ENCODE measurements around the gene XPNPEP2. TPM values are rescaled to one million over a fixed set of nuclear protein-coding genes. Genes with fewer than 3 reads are reported as not detected.

Gene XPNPEP2
- total RNA-seq, 1 donor from 2014 or later = not detected

- no peak overlapping the region for H2AFZ ChIP-seq (ENCODE audit: low read depth, low read length)
- FAIRE-seq (peak; percentile 26), DNase-seq (ENCODE audit: low read depth) (no peak)
- no peak overlapping the region for H3K9ac ChIP-seq (ENCODE audit: low read length)
- H3K4me2 ChIP-seq (ENCODE audit: low read length) = no peak overlapping the region
- H3K27me3 Mint-ChIP-seq (ENCODE audit: low read depth, unreplicated experiment) = peaks cover 5% of the 10 kb centered on the region
- no peaks in the 10 kb centered on the region for H3K4me1 Mint-ChIP-seq (ENCODE audit: low read depth, unreplicated experiment)
- H3K4me1 ChIP-seq (ENCODE audit: insufficient read depth, low read length) = no peaks in the 10 kb centered on the region
- H3K36me3 ChIP-seq (ENCODE audit: insufficient read depth, low read length) = no peaks in the 10 kb centered on the region
- no peak for TF ChIP-seq EZH2 (IDR thresholded peaks at IDR 0.05; ENCODE audit: insufficient read depth, low read length)
- TF ChIP-seq, protein P1, sequence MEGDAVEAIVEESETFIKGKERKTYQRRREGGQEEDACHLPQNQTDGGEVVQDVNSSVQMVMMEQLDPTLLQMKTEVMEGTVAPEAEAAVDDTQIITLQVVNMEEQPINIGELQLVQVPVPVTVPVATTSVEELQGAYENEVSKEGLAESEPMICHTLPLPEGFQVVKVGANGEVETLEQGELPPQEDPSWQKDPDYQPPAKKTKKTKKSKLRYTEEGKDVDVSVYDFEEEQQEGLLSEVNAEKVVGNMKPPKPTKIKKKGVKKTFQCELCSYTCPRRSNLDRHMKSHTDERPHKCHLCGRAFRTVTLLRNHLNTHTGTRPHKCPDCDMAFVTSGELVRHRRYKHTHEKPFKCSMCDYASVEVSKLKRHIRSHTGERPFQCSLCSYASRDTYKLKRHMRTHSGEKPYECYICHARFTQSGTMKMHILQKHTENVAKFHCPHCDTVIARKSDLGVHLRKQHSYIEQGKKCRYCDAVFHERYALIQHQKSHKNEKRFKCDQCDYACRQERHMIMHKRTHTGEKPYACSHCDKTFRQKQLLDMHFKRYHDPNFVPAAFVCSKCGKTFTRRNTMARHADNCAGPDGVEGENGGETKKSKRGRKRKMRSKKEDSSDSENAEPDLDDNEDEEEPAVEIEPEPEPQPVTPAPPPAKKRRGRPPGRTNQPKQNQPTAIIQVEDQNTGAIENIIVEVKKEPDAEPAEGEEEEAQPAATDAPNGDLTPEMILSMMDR (IDR thresholded peaks at IDR 0.05; ENCODE audit: insufficient read depth, low read depth, low read length) = no peak
- no peaks in the 10 kb centered on the region for H3K36me3 Mint-ChIP-seq (ENCODE audit: low read depth, unreplicated experiment)
- H3K9me3 Mint-ChIP-seq (ENCODE audit: unreplicated experiment) = no peaks in the 10 kb centered on the region
- H3K27ac ChIP-seq (ENCODE audit: low read depth, low read length) = no peak overlapping the region
- no peaks in the 10 kb centered on the region for H3K27me3 ChIP-seq (ENCODE audit: insufficient read depth, low read length)
- H3K4me3 ChIP-seq (ENCODE audit: insufficient read depth, low read depth, low read length) = no peak overlapping the region
- no peaks in the 10 kb centered on the region for H3K9me3 ChIP-seq (ENCODE audit: insufficient read depth, low read depth, low read length)
- no peaks in the 10 kb centered on the region for H3K79me2 ChIP-seq (ENCODE audit: insufficient read depth, low read length)
- no peaks in the 10 kb centered on the region for H4K20me1 ChIP-seq (ENCODE audit: insufficient read depth, low read length)
- H3K27ac Mint-ChIP-seq (ENCODE audit: unreplicated experiment) = no peak overlapping the region
- H3K4me3 Mint-ChIP-seq (ENCODE audit: unreplicated experiment) = no peak overlapping the region
Measured at GRCh38 chrX:129784371-129784770, 45.6 kb downstream of the XPNPEP2 start.

GRCh38 chrX:129785160-129785947, 46.6 kb downstream of the XPNPEP2 start:
- H3K27me3 ChIP-seq (ENCODE audit: insufficient read depth, low read length) = no peaks in the 10 kb centered on the region
- no peaks in the 10 kb centered on the region for H3K79me2 ChIP-seq (ENCODE audit: insufficient read depth, low read length)
- H3K27ac Mint-ChIP-seq (ENCODE audit: unreplicated experiment) = no peak overlapping the region
- no peak overlapping the region for H3K27ac ChIP-seq (ENCODE audit: low read depth, low read length)
- no peak overlapping the region for H3K4me3 ChIP-seq (ENCODE audit: insufficient read depth, low read depth, low read length)
- H3K9me3 Mint-ChIP-seq (ENCODE audit: unreplicated experiment) = no peaks in the 10 kb centered on the region
- H3K4me3 Mint-ChIP-seq (ENCODE audit: unreplicated experiment) = no peak overlapping the region
- H3K4me2 ChIP-seq (ENCODE audit: low read length) = no peak overlapping the region
- no peak for DNase-seq (ENCODE audit: low read depth)
- TF ChIP-seq EZH2 (IDR thresholded peaks at IDR 0.05; ENCODE audit: insufficient read depth, low read length) = no peak
- TF ChIP-seq, protein P1 (IDR thresholded peaks at IDR 0.05; ENCODE audit: insufficient read depth, low read depth, low read length) = no peak
- H3K27me3 Mint-ChIP-seq (ENCODE audit: low read depth, unreplicated experiment) = peaks cover 4% of the 10 kb centered on the region
- H3K36me3 Mint-ChIP-seq (ENCODE audit: low read depth, unreplicated experiment) = no peaks in the 10 kb centered on the region
- H3K4me1 ChIP-seq (ENCODE audit: insufficient read depth, low read length) = no peaks in the 10 kb centered on the region
- H4K20me1 ChIP-seq (ENCODE audit: insufficient read depth, low read length) = no peaks in the 10 kb centered on the region
- no peak overlapping the region for H2AFZ ChIP-seq (ENCODE audit: low read depth, low read length)
- FAIRE-seq = no peak
- no peaks in the 10 kb centered on the region for H3K36me3 ChIP-seq (ENCODE audit: insufficient read depth, low read length)
- no peaks in the 10 kb centered on the region for H3K9me3 ChIP-seq (ENCODE audit: insufficient read depth, low read depth, low read length)
- H3K9ac ChIP-seq (ENCODE audit: low read length) = no peak overlapping the region
- no peaks in the 10 kb centered on the region for H3K4me1 Mint-ChIP-seq (ENCODE audit: low read depth, unreplicated experiment)

GRCh38 chrX:129786210-129786651, 47.5 kb downstream of the XPNPEP2 start:
- Mint-ChIP-seq H3K27me3 (ENCODE audit: low read depth, unreplicated experiment) (peaks cover 4% of the 10 kb centered on the region), H3K4me3 (ENCODE audit: unreplicated experiment) (no peak overlapping the region), H3K27ac (ENCODE audit: unreplicated experiment) (no peak overlapping the region), H3K9me3 (ENCODE audit: unreplicated experiment) (no peaks in the 10 kb centered on the region), H3K36me3 (ENCODE audit: low read depth, unreplicated experiment) (no peaks in the 10 kb centered on the region), H3K4me1 (ENCODE audit: low read depth, unreplicated experiment) (no peaks in the 10 kb centered on the region)
- Histone ChIP-seq H3K9me3 (ENCODE audit: insufficient read depth, low read depth, low read length) (no peaks in the 10 kb centered on the region), H3K27me3 (ENCODE audit: insufficient read depth, low read length) (no peaks in the 10 kb centered on the region), H3K36me3 (ENCODE audit: insufficient read depth, low read length) (no peaks in the 10 kb centered on the region), H3K4me2 (ENCODE audit: low read length) (no peak overlapping the region), H2AFZ (ENCODE audit: low read depth, low read length) (no peak overlapping the region), H3K4me1 (ENCODE audit: insufficient read depth, low read length) (no peaks in the 10 kb centered on the region), H3K27ac (ENCODE audit: low read depth, low read length) (no peak overlapping the region), H3K79me2 (ENCODE audit: insufficient read depth, low read length) (no peaks in the 10 kb centered on the region), H3K9ac (ENCODE audit: low read length) (no peak overlapping the region), H3K4me3 (ENCODE audit: insufficient read depth, low read depth, low read length) (no peak overlapping the region), H4K20me1 (ENCODE audit: insufficient read depth, low read length) (no peaks in the 10 kb centered on the region)
- FAIRE-seq (no peak), DNase-seq (ENCODE audit: low read depth) (no peak)
- TF ChIP-seq, protein P1 (IDR thresholded peaks at IDR 0.05; ENCODE audit: insufficient read depth, low read depth, low read length) = no peak
- TF ChIP-seq EZH2 (IDR thresholded peaks at IDR 0.05; ENCODE audit: insufficient read depth, low read length) = no peak
